Activated CD8-positive, alpha-beta memory T cell treated with anti-CD3 and anti-CD28 coated beads for 1 hour (primary cell): Measurements from ENCODE around the gene MAP3K3.

Experiments used
- DNase-seq, 2 donors: peaks; one replicate each; pipeline ENCODE4 v3.0.0-alpha.2; 2020; ENCODE audit warnings: low read depth in 1 of 2; ENCODE audit errors: extremely low read depth in 1 of 2

The MAP3K3 gene

GRCh38 chr17:63621684-63622573, at the start of gene MAP3K3:
Gene MAP3K3, plus strand, starts transcription at chr17:63622417. Its CDS starts 343 bp downstream, at chr17:63622760.
- peak; percentile 88 to 95 for DNase-seq

- DNase-seq, result no peak
These were observed 48.6 kb upstream of the MAP3K3 start for GRCh38 chr17:63573634-63574033.

- DNase-seq, result no peak
These were observed 44.0 kb upstream of the MAP3K3 start for GRCh38 chr17:63578027-63578768.

GRCh38 chr17:63578769-63579111, 43.5 kb upstream of the MAP3K3 start:
- no peak for DNase-seq

GRCh38 chr17:63579633-63580032, 42.6 kb upstream of the MAP3K3 start:
- no peak for DNase-seq

- no peak for DNase-seq
These were observed 34.4 kb upstream of the MAP3K3 start for GRCh38 chr17:63587770-63588169.

- no peak for DNase-seq
These were observed 33.4 kb upstream of the MAP3K3 start for GRCh38 chr17:63588797-63589196.

GRCh38 chr17:63589646-63590045, 32.6 kb upstream of the MAP3K3 start:
- DNase-seq, result no peak

GRCh38 chr17:63592797-63593196, 29.4 kb upstream of the MAP3K3 start:
- no peak for DNase-seq

- DNase-seq, result no peak
These were observed 27.1 kb upstream of the MAP3K3 start for GRCh38 chr17:63595132-63595531.

- DNase-seq, result no peak
These were observed 25.2 kb upstream of the MAP3K3 start for GRCh38 chr17:63596856-63597586.

GRCh38 chr17:63598281-63598680, 23.9 kb upstream of the MAP3K3 start:
- DNase-seq, result no peak

- DNase-seq, result peak; percentile 42 to 60
These were observed 21.4 kb upstream of the MAP3K3 start, which contains the start of gene TACO1 for GRCh38 chr17:63600569-63601438. Gene TACO1, plus strand, starts transcription at chr17:63600895. Its CDS starts 189 bp downstream, at chr17:63601084.

- no peak for DNase-seq
These were observed 20.5 kb upstream of the MAP3K3 start for GRCh38 chr17:63601439-63602371.

GRCh38 chr17:63609816-63610573, 12.2 kb upstream of the MAP3K3 start:
- DNase-seq, result no peak

GRCh38 chr17:63610854-63611253, 11.4 kb upstream of the MAP3K3 start:
- no peak for DNase-seq

GRCh38 chr17:63611354-63611753, 10.9 kb upstream of the MAP3K3 start:
- no peak for DNase-seq

- DNase-seq, result no peak
These were observed 8.6 kb upstream of the MAP3K3 start for GRCh38 chr17:63613663-63614062.
